Activated T-helper 1 cell treated with anti-CD3 and anti-CD28 coated beads, Interleukin-2, amount 50 U/mL, for 16 hours (primary cell): ENCODE measurements around the gene ADAMTS18.
"Not testable (repeated sequence)": the region's sequence is repeated elsewhere in the genome, so short reads cannot be mapped to it uniquely, and the experiment has no call there.

Source experiments
- DNase-seq, 2 donors: peaks; one replicate each; pipeline ENCODE4 v3.0.0-alpha.2; 2020; ENCODE audit warnings: low read depth in 1 of 2, low spot score in 1 of 2

The ADAMTS18 gene

GRCh38 chr16:77434530-77435271 lies at the start of gene ADAMTS18:
TSS of gene ADAMTS18 (minus strand) at chr16:77435034. CDS start at chr16:77434695, 339 bp downstream.
- no peak for DNase-seq

GRCh38 chr16:77480681-77481315 lies 46.0 kb upstream of the ADAMTS18 start:
- no peak for DNase-seq

- no peak for DNase-seq
Observed at GRCh38 chr16:77472262-77472661, 37.4 kb upstream of the ADAMTS18 start.

- DNase-seq, result no peak
Observed at GRCh38 chr16:77470851-77471250, 36.0 kb upstream of the ADAMTS18 start.

GRCh38 chr16:77469634-77470033 lies 34.8 kb upstream of the ADAMTS18 start:
- no peak for DNase-seq

GRCh38 chr16:77468831-77469230 lies 34.0 kb upstream of the ADAMTS18 start:
- DNase-seq, result no peak

- no peak for DNase-seq
Observed at GRCh38 chr16:77467821-77468335, 33.0 kb upstream of the ADAMTS18 start.

- DNase-seq, result not testable (repeated sequence)
Observed at GRCh38 chr16:77463659-77464058, 28.8 kb upstream of the ADAMTS18 start.

- DNase-seq, result no peak
Observed at GRCh38 chr16:77462894-77463293, 28.1 kb upstream of the ADAMTS18 start.

GRCh38 chr16:77459534-77460254 lies 24.9 kb upstream of the ADAMTS18 start:
- DNase-seq, result no peak

GRCh38 chr16:77457046-77457445 lies 22.2 kb upstream of the ADAMTS18 start:
- no peak for DNase-seq

GRCh38 chr16:77452243-77452642 lies 17.4 kb upstream of the ADAMTS18 start:
- no peak for DNase-seq

GRCh38 chr16:77450790-77451487 lies 16.1 kb upstream of the ADAMTS18 start:
- DNase-seq, result no peak

GRCh38 chr16:77449208-77449607 lies 14.4 kb upstream of the ADAMTS18 start:
- no peak for DNase-seq

GRCh38 chr16:77445324-77445723 lies 10.5 kb upstream of the ADAMTS18 start:
- DNase-seq, result no peak

- DNase-seq, result no peak
Observed at GRCh38 chr16:77444147-77444460, 9.3 kb upstream of the ADAMTS18 start.

- DNase-seq, result no peak
Observed at GRCh38 chr16:77443357-77444146, 8.7 kb upstream of the ADAMTS18 start.

- no peak for DNase-seq
Observed at GRCh38 chr16:77442078-77442477, 7.2 kb upstream of the ADAMTS18 start.

GRCh38 chr16:77439106-77439505 lies 4.3 kb upstream of the ADAMTS18 start:
- DNase-seq, result no peak

- DNase-seq, result no peak
Observed at GRCh38 chr16:77437859-77438258, 3.0 kb upstream of the ADAMTS18 start.
